ENCODE data around the gene KCNMB2.

The KCNMB2 gene

GRCh38 chr3:178805741-178806140 is 269.5 kb downstream of the KCNMB2 start:
- Mint-ChIP-seq H3K9me3 (no peaks in the 10 kb centered on the region), H3K27ac (no peak overlapping the region), H3K4me3 (no peak overlapping the region), H3K27me3 (ENCODE audit: low read depth) (no peaks in the 10 kb centered on the region), H3K4me1 (peaks cover 7% of the 10 kb centered on the region), H3K36me3 (ENCODE audit: low read depth) (no peaks in the 10 kb centered on the region)
- TF ChIP-seq, protein P1, sequence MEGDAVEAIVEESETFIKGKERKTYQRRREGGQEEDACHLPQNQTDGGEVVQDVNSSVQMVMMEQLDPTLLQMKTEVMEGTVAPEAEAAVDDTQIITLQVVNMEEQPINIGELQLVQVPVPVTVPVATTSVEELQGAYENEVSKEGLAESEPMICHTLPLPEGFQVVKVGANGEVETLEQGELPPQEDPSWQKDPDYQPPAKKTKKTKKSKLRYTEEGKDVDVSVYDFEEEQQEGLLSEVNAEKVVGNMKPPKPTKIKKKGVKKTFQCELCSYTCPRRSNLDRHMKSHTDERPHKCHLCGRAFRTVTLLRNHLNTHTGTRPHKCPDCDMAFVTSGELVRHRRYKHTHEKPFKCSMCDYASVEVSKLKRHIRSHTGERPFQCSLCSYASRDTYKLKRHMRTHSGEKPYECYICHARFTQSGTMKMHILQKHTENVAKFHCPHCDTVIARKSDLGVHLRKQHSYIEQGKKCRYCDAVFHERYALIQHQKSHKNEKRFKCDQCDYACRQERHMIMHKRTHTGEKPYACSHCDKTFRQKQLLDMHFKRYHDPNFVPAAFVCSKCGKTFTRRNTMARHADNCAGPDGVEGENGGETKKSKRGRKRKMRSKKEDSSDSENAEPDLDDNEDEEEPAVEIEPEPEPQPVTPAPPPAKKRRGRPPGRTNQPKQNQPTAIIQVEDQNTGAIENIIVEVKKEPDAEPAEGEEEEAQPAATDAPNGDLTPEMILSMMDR (IDR thresholded peaks at IDR 0.05; ENCODE audit: unreplicated experiment in 3 of 3) = no peak

GRCh38 chr3:178806651-178807050 is 270.4 kb downstream of the KCNMB2 start:
- H3K4me3 Mint-ChIP-seq = no peak overlapping the region
- TF ChIP-seq, protein P1 (IDR thresholded peaks at IDR 0.05; ENCODE audit: unreplicated experiment in 3 of 3) = no peak
- peaks cover 7% of the 10 kb centered on the region for H3K4me1 Mint-ChIP-seq
- H3K9me3 Mint-ChIP-seq = no peaks in the 10 kb centered on the region
- H3K27me3 Mint-ChIP-seq (ENCODE audit: low read depth) = no peaks in the 10 kb centered on the region
- H3K36me3 Mint-ChIP-seq (ENCODE audit: low read depth) = no peaks in the 10 kb centered on the region
- H3K27ac Mint-ChIP-seq = no peak overlapping the region

GRCh38 chr3:178807694-178808093 is 271.5 kb downstream of the KCNMB2 start:
- no peaks in the 10 kb centered on the region for H3K9me3 Mint-ChIP-seq
- H3K4me3 Mint-ChIP-seq = no peak overlapping the region
- H3K27me3 Mint-ChIP-seq (ENCODE audit: low read depth) = no peaks in the 10 kb centered on the region
- no peaks in the 10 kb centered on the region for H3K36me3 Mint-ChIP-seq (ENCODE audit: low read depth)
- TF ChIP-seq, protein P1 (IDR thresholded peaks at IDR 0.05; ENCODE audit: unreplicated experiment in 3 of 3) = no peak
- no peak overlapping the region for H3K27ac Mint-ChIP-seq
- peaks cover 7% of the 10 kb centered on the region for H3K4me1 Mint-ChIP-seq

DNA sequence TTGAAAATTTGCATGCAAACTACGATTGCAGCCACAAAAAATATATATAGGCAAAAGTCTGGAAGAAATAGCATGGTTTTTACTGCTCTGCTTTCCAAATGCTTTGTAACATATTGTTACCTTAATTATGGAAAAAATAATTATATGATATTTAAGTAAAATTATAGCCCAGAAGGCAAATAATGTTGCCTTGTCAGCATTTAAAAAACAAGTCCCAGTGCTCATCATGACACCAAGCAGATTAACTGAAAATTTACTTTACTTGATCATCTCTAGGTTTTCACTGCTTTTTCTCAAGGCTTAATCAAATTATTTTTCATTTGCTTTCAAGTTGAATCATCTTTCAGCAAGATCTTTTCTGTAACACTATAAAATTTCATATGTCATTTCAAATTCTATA is 272.5 kb downstream of the KCNMB2 start:
- H3K9me3 Mint-ChIP-seq = no peaks in the 10 kb centered on the region
- TF ChIP-seq, protein P1 (IDR thresholded peaks at IDR 0.05; ENCODE audit: unreplicated experiment in 3 of 3) = no peak
- no peaks in the 10 kb centered on the region for H3K27me3 Mint-ChIP-seq (ENCODE audit: low read depth)
- no peak overlapping the region for H3K27ac Mint-ChIP-seq
- peaks cover 7% of the 10 kb centered on the region for H3K4me1 Mint-ChIP-seq
- no peaks in the 10 kb centered on the region for H3K36me3 Mint-ChIP-seq (ENCODE audit: low read depth)
- no peak overlapping the region for H3K4me3 Mint-ChIP-seq

- Mint-ChIP-seq H3K36me3 (ENCODE audit: low read depth) (no peaks in the 10 kb centered on the region), H3K27ac (peak overlapping the region; percentile 40 to 79 (median 68)), H3K27me3 (ENCODE audit: low read depth) (no peaks in the 10 kb centered on the region), H3K4me3 (no peak overlapping the region), H3K4me1 (peaks cover 7% of the 10 kb centered on the region), H3K9me3 (no peaks in the 10 kb centered on the region)
- TF ChIP-seq, protein P1 (IDR thresholded peaks at IDR 0.05; ENCODE audit: unreplicated experiment in 3 of 3) = no peak
These were observed 273.9 kb downstream of the KCNMB2 start for GRCh38 chr3:178810181-178810580.

- TF ChIP-seq, protein P1 (IDR thresholded peaks at IDR 0.05; ENCODE audit: unreplicated experiment in 3 of 3) = no peak
- H3K4me1 Mint-ChIP-seq = peaks cover 22% of the 10 kb centered on the region
- H3K9me3 Mint-ChIP-seq = no peaks in the 10 kb centered on the region
- H3K27me3 Mint-ChIP-seq (ENCODE audit: low read depth) = no peaks in the 10 kb centered on the region
- no peaks in the 10 kb centered on the region for H3K36me3 Mint-ChIP-seq (ENCODE audit: low read depth)
- no peak overlapping the region for H3K4me3 Mint-ChIP-seq
- H3K27ac Mint-ChIP-seq = peak overlapping the region in 1 of 3 experiments; percentile 63
These were observed 286.5 kb downstream of the KCNMB2 start for GRCh38 chr3:178822722-178823121.
